Keratinocyte (primary cell): Measurements from ENCODE around the gene TRPM3.

ENCODE experiments used
- EZH2 ChIP-seq: IDR thresholded peaks from one replicate; pipeline ENCODE4 v1.6.1; 2012; ENCODE audit warnings: inconsistent platforms, mild to moderate bottlenecking, low read length, moderate library complexity
- TF ChIP-seq, protein P1 (sequence below), 3 experiments: IDR thresholded peaks in 1 of 3; conservative IDR thresholded peaks in 1 of 3; optimal IDR thresholded peaks in 1 of 3; 2 replicates in 2 of 3; 3 replicates in 1 of 3; pipeline versions ENCODE3 to v1.5.1; 2011; ENCODE audit warnings: low read length in 3 of 3, mild to moderate bottlenecking in 3 of 3, moderate library complexity in 2 of 3, control low read depth in 1 of 3, inconsistent platforms in 1 of 3; ENCODE audit not compliant: insufficient read depth in 2 of 3; ENCODE audit errors: extremely low read depth in 1 of 3

DNA sequence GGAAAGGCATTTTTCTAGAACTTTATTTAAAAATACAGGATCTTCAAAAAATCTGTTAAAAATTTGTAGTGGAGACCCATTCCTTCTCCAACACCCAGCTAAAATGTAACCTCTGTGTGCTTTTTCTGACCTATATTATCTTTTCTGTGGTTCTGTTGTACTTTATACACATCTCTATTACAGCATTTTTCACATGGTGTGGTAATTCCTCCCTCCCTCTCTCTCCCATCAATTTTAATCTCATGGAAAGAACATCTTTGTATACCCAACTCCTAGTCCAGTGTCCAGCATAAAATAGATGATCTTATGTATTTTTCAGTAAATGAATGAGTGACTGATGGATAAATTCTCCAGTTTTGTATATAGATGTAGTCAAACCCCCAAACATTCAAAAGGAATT, 523.5 kb downstream of the TRPM3 start:
- no peak for TF ChIP-seq EZH2
- TF ChIP-seq, protein P1, sequence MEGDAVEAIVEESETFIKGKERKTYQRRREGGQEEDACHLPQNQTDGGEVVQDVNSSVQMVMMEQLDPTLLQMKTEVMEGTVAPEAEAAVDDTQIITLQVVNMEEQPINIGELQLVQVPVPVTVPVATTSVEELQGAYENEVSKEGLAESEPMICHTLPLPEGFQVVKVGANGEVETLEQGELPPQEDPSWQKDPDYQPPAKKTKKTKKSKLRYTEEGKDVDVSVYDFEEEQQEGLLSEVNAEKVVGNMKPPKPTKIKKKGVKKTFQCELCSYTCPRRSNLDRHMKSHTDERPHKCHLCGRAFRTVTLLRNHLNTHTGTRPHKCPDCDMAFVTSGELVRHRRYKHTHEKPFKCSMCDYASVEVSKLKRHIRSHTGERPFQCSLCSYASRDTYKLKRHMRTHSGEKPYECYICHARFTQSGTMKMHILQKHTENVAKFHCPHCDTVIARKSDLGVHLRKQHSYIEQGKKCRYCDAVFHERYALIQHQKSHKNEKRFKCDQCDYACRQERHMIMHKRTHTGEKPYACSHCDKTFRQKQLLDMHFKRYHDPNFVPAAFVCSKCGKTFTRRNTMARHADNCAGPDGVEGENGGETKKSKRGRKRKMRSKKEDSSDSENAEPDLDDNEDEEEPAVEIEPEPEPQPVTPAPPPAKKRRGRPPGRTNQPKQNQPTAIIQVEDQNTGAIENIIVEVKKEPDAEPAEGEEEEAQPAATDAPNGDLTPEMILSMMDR (optimal IDR thresholded peaks at IDR 0.05 in 1 of 3, IDR thresholded peaks at IDR 0.05 in 1 of 3, conservative IDR thresholded peaks at IDR 0.05 in 1 of 3; ENCODE audit: extremely low read depth in 1 of 3, insufficient read depth in 2 of 3, low read length in 3 of 3) = no peak
